NK-92 (cell line): Measurements from ENCODE around the gene ADGRA1.
"Not testable (repeated sequence)": the region's sequence is repeated elsewhere in the genome, so short reads cannot be mapped to it uniquely, and the experiment has no call there.

Source experiments
- DNase-seq: peaks from one replicate; lab custom pipeline; 2025; ENCODE audit not compliant: unreplicated experiment; lab: John Stamatoyannopoulos, UW

ADGRA1 gene

DNA sequence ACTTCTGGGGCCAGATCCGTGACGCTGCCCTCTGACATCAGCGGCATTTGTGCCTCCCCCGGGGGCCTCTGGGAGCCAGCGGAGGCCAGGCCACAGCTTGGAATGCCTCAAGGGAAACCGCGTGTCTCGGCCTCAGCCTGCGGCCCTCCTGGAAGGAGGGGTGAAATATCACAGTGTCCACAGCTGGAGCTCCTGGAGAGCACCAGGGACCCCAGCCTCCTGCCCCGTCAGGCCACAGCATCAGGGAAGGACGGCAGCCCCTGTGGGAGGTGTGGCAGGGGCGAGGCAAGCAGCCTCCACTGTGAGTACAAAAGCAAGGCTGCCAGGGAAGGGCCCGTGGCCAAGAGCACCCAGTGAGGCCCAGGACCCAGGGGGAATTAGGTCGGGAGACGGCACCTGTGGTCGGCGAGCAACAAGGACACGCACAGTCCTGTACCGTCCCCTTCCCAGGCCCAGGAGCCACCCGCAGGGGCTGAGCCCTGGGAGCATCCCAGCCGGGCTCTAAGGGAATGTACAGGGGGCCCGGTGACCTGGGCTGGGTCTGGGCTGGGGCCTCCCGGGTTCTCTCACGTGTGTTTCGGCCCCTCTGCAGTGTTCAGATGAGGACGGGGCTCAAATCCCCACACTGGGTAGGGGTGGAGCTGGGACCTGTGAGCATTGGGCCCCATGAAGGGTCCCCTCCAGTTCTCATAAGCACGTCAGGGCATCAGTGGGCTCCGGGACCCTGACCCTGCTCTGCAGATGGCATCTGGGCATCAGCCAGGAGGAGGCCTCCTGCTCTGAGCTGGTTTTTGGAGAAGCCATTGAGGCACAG lies 53.6 kb downstream of the ADGRA1 start:
- no peak for DNase-seq

DNA sequence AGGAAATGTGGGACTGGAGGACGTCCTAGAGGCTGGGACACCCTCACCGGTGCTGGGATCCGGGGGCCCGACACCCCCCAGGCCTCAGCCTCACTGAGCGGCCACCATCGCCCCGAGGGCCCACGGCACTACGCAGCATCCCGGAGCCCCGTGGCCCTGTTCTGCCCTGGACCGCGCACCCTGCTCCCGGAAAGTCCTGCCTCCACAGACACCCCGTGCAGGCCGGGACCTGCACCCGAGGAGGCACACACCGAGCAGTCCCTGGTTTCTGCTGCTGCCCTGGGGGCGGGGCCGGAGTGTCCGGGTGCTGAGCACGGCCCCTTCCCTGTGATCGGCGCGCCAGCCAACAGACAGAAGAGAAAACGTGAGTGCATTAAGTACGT lies 54.2 kb downstream of the ADGRA1 start:
- DNase-seq, result no peak

GRCh38 chr10:133142523-133143199 lies 54.9 kb downstream of the ADGRA1 start:
- DNase-seq, result no peak

DNA sequence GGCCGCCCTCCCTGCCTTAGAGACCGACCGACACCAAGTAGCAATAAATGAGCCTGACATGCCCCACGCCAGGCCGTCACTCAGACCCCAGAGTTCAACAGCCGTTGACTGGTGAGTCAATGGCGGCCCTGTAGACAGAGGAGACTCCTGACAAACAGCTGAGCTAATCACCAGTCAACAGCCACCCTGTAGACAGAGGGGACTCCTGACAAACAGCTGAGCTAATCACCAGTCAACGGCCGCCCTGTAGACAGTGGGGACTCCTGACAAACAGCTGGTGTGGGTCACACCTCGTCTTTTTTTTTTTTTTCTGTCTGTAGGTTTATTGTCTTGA lies 55.4 kb downstream of the ADGRA1 start:
- DNase-seq, result no peak

DNA sequence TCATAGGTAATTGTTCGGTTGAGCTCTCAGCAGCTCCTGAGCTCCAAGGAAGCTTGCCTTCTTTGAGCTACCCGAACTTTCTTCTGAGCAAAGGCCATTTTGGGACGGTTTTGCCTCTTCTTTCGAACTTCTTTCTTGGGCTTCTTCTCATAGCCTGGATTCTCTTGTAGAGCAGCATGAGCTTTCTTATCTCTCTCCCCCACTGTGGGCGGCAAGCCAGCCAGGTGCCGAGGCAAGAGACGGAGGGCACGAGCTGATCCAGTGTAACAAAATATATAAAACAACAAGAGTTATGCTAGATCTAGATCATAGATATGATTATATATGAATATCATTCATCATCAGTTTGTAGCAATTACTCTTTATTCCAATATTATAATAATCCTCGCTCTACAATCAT lies 55.8 kb downstream of the ADGRA1 start:
- DNase-seq, result no peak

GRCh38 chr10:133144771-133145170 lies 57.0 kb downstream of the ADGRA1 start:
- no peak for DNase-seq

- no peak for DNase-seq
Observed at GRCh38 chr10:133150226-133150625, 62.5 kb downstream of the ADGRA1 start.

GRCh38 chr10:133150656-133151055 lies 62.9 kb downstream of the ADGRA1 start:
- DNase-seq, result no peak

GRCh38 chr10:133151071-133151470 lies 63.3 kb downstream of the ADGRA1 start:
- DNase-seq, result not testable (repeated sequence)

DNA sequence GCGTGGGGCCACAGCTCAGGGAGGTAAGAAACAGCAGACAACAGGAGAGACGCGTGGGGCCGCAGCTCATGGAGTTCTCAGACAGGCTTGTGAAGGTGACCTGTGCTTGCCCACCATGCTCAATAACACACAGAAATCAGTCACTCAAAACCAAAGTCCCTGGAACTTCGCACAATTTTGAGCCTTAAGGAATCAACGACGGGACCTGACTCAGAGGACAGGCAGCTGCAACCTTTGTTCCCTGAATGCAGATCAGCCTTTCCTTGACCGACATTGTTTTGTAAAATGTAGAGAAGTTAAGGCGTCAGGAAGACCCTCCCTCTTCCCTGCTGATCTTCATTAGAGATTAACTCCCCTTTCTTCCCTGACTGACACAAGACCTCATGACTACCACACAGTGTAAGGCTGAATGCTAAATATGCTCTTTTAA lies 63.8 kb downstream of the ADGRA1 start:
- DNase-seq, result no peak

- DNase-seq, result no peak
Observed at GRCh38 chr10:133154411-133154810, 66.7 kb downstream of the ADGRA1 start.

DNA sequence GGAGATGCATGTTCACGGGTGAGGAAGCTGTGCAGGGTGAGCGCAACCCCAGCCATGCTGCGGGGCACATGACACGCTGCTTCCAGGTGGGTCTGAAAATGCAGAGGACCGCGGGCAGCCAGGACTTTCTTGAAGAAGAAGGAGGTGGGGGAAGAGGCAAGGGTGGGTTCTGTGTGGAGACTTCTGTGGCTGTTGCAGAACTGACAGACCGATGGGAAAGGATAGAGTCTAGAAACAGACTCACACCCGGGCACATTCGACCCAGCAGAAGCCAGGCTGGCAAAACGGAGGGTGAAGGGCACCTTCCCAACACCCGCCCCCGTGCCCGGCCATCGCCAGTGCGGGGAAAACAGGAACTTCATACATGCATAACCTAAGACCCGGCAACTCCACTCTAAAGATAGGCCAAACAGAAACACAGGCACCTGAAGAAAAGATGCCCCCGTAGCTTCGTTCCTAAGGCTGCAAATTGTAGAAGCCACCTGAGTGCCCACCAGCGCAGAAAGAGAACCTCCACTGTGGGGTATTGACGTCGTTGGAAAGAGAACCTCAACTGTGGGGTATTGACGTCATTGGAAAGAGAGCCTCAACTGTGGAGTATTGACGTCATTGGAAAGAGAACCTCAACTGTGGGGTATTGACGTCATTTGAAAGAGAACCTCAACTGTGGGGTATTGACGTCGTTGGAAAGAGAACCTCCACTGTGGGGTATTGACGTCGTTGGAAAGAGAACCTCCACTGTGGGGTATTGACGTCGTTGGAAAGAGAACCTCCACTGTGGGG lies 67.5 kb downstream of the ADGRA1 start:
- no peak for DNase-seq

DNA sequence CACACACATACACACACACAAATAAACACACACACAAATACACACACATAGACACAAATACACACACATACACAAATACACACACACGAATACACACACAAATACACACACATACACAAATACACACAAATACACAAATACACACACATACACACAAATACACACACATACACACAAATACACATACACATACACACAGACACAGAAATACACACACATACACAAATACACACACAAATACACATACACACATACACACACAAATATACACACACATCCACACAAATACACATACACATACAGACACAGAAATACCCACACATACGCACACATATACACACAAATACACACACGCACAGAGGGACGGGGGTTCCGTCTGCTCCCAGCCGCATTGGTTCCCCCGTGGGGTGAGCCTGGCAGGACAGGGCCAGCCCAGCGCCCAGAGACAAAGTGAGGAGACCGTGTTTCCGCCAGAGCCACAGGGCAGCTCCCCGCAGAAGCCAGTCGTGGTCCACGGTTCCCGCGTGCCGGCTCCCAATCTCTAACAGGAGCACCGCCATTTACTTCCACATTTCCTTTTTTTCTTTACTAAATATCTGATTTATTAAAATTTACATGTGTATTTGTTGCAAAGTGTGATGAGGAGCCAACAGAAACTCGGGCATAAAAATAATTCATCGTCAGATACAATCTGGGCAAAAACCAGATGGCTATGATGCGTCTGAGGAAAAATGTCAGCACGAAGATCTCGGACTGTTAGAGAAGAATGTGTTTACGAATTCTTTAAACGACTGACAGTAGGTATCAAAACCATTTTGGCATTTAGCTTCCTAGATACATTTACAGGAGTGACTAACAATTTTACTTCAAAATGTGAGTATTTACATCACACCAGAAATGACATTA lies 69.2 kb downstream of the ADGRA1 start:
- DNase-seq, result no peak

DNA sequence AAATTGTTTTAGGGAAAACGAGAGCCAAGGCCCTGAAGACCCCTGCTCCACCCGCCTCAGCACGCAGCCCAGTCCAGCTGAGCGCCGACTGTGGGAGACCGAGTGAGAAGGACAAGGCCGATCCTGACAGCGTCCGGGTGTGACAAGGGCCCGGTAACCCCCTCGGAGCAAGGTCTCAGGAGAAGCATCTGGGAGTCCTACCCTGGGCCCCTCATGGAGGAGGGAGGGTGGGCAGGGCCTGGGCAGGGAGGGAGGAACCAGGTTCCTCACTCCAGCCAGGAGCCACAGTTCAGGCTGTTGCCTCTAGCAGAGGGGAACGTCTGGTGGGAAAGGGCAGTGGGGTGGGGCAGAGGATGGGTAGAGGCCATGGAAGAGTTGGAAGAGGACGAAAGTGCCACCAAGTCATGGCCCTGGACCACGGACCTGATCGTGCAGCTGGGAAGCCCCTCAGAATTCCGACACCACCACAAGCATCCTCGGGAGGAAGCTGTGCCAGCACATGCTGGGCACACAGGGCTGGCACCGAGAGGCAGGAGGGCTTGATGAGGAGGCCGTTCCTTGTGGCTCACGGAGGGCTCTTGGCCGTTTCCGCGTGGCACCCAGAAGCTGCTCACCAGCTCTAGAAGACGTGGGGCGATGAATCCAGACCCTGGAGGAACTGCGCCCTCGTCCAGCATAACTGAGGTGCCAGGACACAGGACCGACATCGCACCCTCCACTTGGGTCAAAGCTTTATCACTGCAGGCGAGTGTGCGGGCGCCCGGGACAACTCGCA lies 70.1 kb downstream of the ADGRA1 start:
- DNase-seq, result no peak

DNA sequence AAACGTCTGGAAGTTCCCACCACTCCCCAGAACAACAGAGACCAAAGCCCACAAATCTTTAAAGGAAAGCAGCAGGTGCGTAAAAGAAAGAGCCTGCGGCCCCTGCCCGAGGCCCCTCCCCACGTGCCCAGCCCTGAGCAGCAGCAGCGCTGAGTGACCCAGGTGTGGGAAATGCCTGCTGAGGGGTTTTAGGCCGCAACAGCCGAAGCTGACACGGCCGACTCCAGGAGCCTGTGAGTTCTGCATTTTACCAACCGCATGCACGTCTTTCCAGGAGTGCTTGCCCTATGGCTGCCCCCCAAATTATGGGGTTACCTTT lies 70.7 kb downstream of the ADGRA1 start:
- DNase-seq, result no peak

DNA sequence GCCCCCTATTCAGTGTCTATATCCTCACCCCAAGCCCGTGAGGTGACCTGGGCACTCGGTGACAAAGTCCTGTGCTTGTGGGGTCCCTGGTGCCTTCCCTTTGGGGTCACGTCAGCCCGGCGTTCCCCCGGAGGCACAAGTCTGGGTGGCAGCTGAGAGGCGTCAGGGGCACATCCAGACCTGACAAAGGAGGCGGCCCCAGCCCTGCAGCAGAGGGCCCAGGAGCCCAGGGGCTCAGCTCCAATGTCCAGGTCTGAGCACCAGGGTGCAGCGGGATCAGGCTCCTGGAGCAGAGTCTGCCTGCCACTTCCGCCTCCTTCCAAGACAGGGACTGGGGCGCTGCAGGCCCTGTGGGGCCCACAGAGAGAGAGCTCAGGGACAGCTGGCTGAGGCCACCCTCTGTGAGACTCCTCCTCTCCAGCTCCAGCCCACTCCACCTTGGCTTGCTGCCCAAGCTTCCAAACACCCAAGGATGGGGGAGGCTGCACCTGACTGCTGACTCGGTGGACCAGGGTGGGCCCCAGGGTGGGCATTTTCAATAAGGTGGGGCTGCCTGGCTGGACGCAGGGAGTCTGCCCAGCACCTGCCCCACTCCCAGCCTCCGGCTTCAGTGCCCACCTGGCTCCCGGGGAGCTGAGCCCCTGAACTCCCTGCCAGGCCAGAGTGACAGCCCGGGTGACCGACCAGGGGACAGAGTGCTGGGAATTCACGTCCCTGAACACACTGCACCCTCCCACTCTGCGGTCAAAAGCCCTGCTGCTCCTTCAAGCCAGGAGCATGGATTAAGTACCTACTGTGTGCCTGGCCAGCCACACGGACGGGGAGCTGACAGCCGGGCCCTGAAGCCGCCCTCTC lies 71.3 kb downstream of the ADGRA1 start:
- no peak for DNase-seq

DNA sequence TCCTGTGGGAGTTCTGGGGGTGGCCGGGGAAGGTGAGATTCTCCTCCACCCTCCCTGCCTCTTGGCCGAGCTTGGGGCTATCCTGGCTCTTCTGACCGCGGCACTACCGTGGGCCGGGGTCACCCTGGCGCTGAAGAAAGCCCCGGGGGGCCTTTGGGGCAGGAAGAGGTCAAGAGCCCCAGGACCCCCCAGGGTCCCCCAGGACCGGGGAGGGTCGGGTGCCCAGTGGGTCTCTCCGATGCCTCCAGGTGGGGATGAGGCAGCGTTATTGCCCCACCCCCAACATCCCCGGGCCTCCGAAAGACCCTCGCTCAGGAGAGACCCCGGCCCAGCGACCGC lies 71.9 kb downstream of the ADGRA1 start:
- no peak for DNase-seq

GRCh38 chr10:133159950-133160825 lies 72.5 kb downstream of the ADGRA1 start, which contains the start of gene KNDC1:
Gene KNDC1, plus strand, starts transcription at chr10:133160219. Its CDS starts 249 bp downstream, at chr10:133160468.
- DNase-seq, result no peak
